ENCODE data around the gene CDKAL1. TPM values are rescaled to one million over a fixed set of nuclear protein-coding genes. Genes with fewer than 3 reads are reported as not detected.

Gene CDKAL1
- total RNA-seq, 1 experiment from 2014 or later = 20.6 TPM

- TF ChIP-seq CDX4 (CRISPR knock-in tag; IDR thresholded peaks at IDR 0.05; ENCODE audit: borderline replicate concordance) (no peak), CBFB (CRISPR knock-in tag; IDR thresholded peaks at IDR 0.05; ENCODE audit: low read depth) (no peak), SMAD3 (CRISPR knock-in tag; IDR thresholded peaks at IDR 0.05; ENCODE audit: borderline replicate concordance) (no peak)
These were observed 99.5 kb downstream of the CDKAL1 start (continued) for GRCh38 chr6:20633566-20634340.

- Mint-ChIP-seq H3K4me3 (no peak overlapping the region), H3K4me1 (peaks cover 24% of the 10 kb centered on the region), H3K9me3 (no peaks in the 10 kb centered on the region), H3K27ac (no peak overlapping the region), H3K36me3 (no peaks in the 10 kb centered on the region), H3K27me3 (ENCODE audit: low read depth) (no peaks in the 10 kb centered on the region)
- DNase-seq (ENCODE audit: low spot score) = no peak
- TF ChIP-seq E2F5 (CRISPR knock-in tag; IDR thresholded peaks at IDR 0.05) (no peak), ZNF138 (CRISPR knock-in tag; conservative IDR thresholded peaks at IDR 0.05) (no peak), MYBL2 (CRISPR knock-in tag; IDR thresholded peaks at IDR 0.05) (no peak), CREM (CRISPR knock-in tag; IDR thresholded peaks at IDR 0.05) (no peak), GRHL2 (CRISPR knock-in tag; IDR thresholded peaks at IDR 0.05; ENCODE audit: insufficient replicate concordance, severe bottlenecking) (no peak), ARID4B (CRISPR knock-in tag; IDR thresholded peaks at IDR 0.05; ENCODE audit: borderline replicate concordance) (no peak), PREB (CRISPR knock-in tag; IDR thresholded peaks at IDR 0.05; ENCODE audit: borderline replicate concordance) (no peak), EMX1 (CRISPR knock-in tag; IDR thresholded peaks at IDR 0.05) (no peak)
- ATAC-seq = no peak
- ChIA-PET CTCF (no interaction called here), POLR2A (no interaction called here)
These were observed 104.9 kb downstream of the CDKAL1 start for GRCh38 chr6:20639161-20639560.

- ATAC-seq (no peak), DNase-seq (ENCODE audit: low spot score) (no peak)
- ChIA-PET CTCF (no interaction called here), POLR2A (no interaction called here)
- H3K27me3 Mint-ChIP-seq (ENCODE audit: low read depth) = no peaks in the 10 kb centered on the region
- H3K4me1 Mint-ChIP-seq = peaks cover 21% of the 10 kb centered on the region
- no peaks in the 10 kb centered on the region for H3K36me3 Mint-ChIP-seq
- H3K9me3 Mint-ChIP-seq = no peaks in the 10 kb centered on the region
- TF ChIP-seq TEAD4 (CRISPR knock-in tag; IDR thresholded peaks at IDR 0.05) = no peak
- no peak for TF ChIP-seq ZNF121 (CRISPR knock-in tag; IDR thresholded peaks at IDR 0.05)
- no peak for TF ChIP-seq GTF2I (CRISPR knock-in tag; conservative IDR thresholded peaks at IDR 0.05)
- no peak for TF ChIP-seq ATF1 (CRISPR knock-in tag; IDR thresholded peaks at IDR 0.05)
- no peak for TF ChIP-seq MXD4 (CRISPR knock-in tag; IDR thresholded peaks at IDR 0.05; ENCODE audit: borderline replicate concordance)
- TF ChIP-seq RORB (CRISPR knock-in tag; IDR thresholded peaks at IDR 0.05) = no peak
- TF ChIP-seq ATF2 (CRISPR knock-in tag; IDR thresholded peaks at IDR 0.05; ENCODE audit: borderline replicate concordance, low read depth) = no peak
- H3K27ac Mint-ChIP-seq = no peak overlapping the region
- H3K4me3 Mint-ChIP-seq = no peak overlapping the region
These were observed 105.9 kb downstream of the CDKAL1 start for GRCh38 chr6:20640181-20640580.
